Lower leg skin (tissue), 3 donors: ENCODE data around the gene GRIK4.

Experiments used
- POLR2A ChIP-seq, 2 donors: fragments of 450-650 bp; IDR thresholded peaks; one replicate each; pipeline ENCODE4 v1.6.1; 2016 to 2017; ENCODE audit warnings: antibody characterized with exemption in 2 of 2, mild to moderate bottlenecking in 1 of 2, moderate library complexity in 1 of 2
- TF ChIP-seq, protein P1 (sequence below), 3 donors: fragments of 450-650 bp; IDR thresholded peaks; one replicate each; pipeline ENCODE4 v1.5.1; 2016; ENCODE audit warnings: antibody characterized with exemption in 3 of 3, mild to moderate bottlenecking in 3 of 3, moderate library complexity in 2 of 3

- TF ChIP-seq, protein P1, sequence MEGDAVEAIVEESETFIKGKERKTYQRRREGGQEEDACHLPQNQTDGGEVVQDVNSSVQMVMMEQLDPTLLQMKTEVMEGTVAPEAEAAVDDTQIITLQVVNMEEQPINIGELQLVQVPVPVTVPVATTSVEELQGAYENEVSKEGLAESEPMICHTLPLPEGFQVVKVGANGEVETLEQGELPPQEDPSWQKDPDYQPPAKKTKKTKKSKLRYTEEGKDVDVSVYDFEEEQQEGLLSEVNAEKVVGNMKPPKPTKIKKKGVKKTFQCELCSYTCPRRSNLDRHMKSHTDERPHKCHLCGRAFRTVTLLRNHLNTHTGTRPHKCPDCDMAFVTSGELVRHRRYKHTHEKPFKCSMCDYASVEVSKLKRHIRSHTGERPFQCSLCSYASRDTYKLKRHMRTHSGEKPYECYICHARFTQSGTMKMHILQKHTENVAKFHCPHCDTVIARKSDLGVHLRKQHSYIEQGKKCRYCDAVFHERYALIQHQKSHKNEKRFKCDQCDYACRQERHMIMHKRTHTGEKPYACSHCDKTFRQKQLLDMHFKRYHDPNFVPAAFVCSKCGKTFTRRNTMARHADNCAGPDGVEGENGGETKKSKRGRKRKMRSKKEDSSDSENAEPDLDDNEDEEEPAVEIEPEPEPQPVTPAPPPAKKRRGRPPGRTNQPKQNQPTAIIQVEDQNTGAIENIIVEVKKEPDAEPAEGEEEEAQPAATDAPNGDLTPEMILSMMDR (IDR thresholded peaks at IDR 0.05) = no peak
- TF ChIP-seq POLR2A (IDR thresholded peaks at IDR 0.05) = no peak
Observed at GRCh38 chr11:120717623-120718022, 206.1 kb downstream of the GRIK4 start.
